Measurements from ENCODE around the gene GSDMA. TPM values are rescaled to one million over a fixed set of nuclear protein-coding genes. Genes with fewer than 3 reads are reported as not detected.

Gene GSDMA, protein sequence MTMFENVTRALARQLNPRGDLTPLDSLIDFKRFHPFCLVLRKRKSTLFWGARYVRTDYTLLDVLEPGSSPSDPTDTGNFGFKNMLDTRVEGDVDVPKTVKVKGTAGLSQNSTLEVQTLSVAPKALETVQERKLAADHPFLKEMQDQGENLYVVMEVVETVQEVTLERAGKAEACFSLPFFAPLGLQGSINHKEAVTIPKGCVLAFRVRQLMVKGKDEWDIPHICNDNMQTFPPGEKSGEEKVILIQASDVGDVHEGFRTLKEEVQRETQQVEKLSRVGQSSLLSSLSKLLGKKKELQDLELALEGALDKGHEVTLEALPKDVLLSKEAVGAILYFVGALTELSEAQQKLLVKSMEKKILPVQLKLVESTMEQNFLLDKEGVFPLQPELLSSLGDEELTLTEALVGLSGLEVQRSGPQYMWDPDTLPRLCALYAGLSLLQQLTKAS
- 0.22 TPM for total RNA-seq
- under 1 TPM in 7 of 8 donors, not detected in 1; 0.09 to 0.24 (median 0.16) TPM for polyA plus RNA-seq (ENCODE audit: insufficient read depth in 1 of 8, insufficient read length in 8 of 8, low replicate concordance in 1 of 8)
- long read RNA-seq, donor 1, result 0 reads
- long read RNA-seq, donor 2, result 0 reads
- long read RNA-seq, donor 3, result 0 reads
- long read RNA-seq, donor 4, result 0 reads
- long read RNA-seq, donor 5, result 0 reads
- long read RNA-seq, donor 6, result 0 reads
- long read RNA-seq, donor 7, result 0 reads
- long read RNA-seq, donor 8, result 0 reads
- long read RNA-seq, donor 9, result 0 reads
- long read RNA-seq, donor 10, result 0 reads
- long read RNA-seq, donor 11, result 0 reads

DNA sequence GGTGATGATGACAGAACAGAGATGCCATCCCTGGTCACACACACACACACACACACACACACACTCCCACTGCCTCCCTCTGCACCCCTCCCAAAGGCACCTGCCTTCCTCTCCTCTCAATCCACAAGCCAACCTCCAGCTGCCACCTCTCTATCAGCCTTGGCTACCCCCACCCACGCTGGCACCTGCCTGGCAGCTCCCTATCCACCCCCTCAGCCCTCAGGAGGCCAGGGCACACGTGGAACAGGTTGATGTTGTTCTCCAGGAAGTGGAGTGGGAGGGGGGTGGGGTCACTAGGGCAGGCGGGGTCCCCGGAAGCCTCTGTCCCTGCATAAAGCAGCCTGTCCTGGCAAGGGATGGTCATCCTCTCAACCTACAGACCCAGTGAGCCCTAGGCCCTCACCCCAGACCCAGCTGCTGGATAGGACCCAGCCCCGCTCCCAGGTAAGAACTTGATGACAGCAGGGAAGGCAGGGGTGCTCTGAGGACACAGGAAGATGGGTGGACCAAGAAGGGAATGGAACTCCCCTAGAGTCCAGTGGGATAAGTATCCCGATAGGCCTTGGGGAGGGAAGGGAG is at the start of gene GSDMA:
TSS of gene GSDMA (plus strand) at position 363 of the 579 bp plus-strand sequence. CDS start 2,684 bp downstream, outside the sequence.
- 76% methylated on average over 2 of the region's 6 CpGs for WGBS (ENCODE audit: insufficient coverage)
- Histone ChIP-seq H3K36me3 (ENCODE audit: control insufficient read depth, insufficient read depth, low read length) (no peaks in the 10 kb centered on the region), H3K4me1 (ENCODE audit: control insufficient read depth, insufficient read depth, low read length) (peaks cover 3% of the 10 kb centered on the region), H3K4me3 (ENCODE audit: low read length) (no peak within 1 kb of the TSS), H3K27me3 (ENCODE audit: control insufficient read depth, insufficient read depth, low read length) (peaks cover 11% of the 10 kb centered on the region), H3K27ac (ENCODE audit: low read length) (no peak within 1 kb of the TSS), H3K9me3 (replicated peaks; ENCODE audit: control insufficient read depth, low read depth, low read length) (no peaks in the 10 kb centered on the region)
- DNase-seq, result no peak

DNA sequence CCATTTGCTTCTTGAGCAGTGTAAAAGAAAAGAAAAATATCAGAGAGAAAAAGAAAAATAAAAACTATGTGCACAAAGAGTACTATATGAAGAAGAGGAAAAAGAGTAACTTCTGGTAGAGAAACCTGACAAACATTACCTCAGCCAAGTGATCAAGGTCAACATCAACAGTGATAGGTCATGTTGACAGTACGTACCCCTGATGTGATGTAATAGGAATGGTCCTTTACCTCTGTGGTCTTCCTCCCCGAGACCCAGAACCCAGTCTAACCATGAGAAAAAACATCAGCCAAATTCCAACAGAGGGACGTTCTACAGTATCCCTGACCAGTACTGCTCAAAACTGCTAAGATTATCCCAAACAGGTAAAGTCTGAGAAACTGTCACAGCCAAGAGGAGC is 48.8 kb upstream of the GSDMA start:
- WGBS (ENCODE audit: insufficient coverage), result 40% methylated on average over 1 of the region's 3 CpGs
- DNase-seq, result no peak
- Histone ChIP-seq H3K27me3 (ENCODE audit: control insufficient read depth, insufficient read depth, low read length) (no peaks in the 10 kb centered on the region), H3K36me3 (ENCODE audit: control insufficient read depth, insufficient read depth, low read length) (peaks cover 17% of the 10 kb centered on the region), H3K4me1 (ENCODE audit: control insufficient read depth, insufficient read depth, low read length) (no peaks in the 10 kb centered on the region), H3K27ac (ENCODE audit: low read length) (no peak overlapping the region), H3K9me3 (replicated peaks; ENCODE audit: control insufficient read depth, low read depth, low read length) (no peaks in the 10 kb centered on the region), H3K4me3 (ENCODE audit: low read length) (no peak overlapping the region)

DNA sequence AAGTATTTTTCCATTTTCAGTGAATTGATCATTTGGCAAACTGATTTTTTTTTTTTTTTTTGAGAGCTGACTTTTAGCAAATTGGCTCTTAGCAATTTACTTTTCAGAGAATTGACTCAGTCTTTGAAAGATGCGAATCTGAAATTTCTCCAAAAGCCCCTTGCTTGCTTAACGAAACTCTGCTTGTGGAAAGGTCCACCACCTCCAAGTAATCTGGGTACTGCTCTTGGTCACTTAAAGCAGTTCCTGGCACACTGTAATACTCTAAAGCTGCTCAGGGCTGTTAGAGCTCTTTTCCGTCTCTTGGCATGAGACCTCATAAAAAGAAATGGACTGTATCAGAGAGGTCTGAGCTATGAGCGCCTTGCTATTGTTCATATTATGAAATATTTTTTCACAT is 47.2 kb upstream of the GSDMA start:
- Histone ChIP-seq H3K4me3 (ENCODE audit: low read length) (no peak overlapping the region), H3K4me1 (ENCODE audit: control insufficient read depth, insufficient read depth, low read length) (no peaks in the 10 kb centered on the region), H3K9me3 (replicated peaks; ENCODE audit: control insufficient read depth, low read depth, low read length) (no peaks in the 10 kb centered on the region), H3K27ac (ENCODE audit: low read length) (no peak overlapping the region), H3K27me3 (ENCODE audit: control insufficient read depth, insufficient read depth, low read length) (no peaks in the 10 kb centered on the region), H3K36me3 (ENCODE audit: control insufficient read depth, insufficient read depth, low read length) (peaks cover 24% of the 10 kb centered on the region)
- DNase-seq, result no peak
- 86% methylated on average over 2 of the region's 4 CpGs for WGBS (ENCODE audit: insufficient coverage)

DNA sequence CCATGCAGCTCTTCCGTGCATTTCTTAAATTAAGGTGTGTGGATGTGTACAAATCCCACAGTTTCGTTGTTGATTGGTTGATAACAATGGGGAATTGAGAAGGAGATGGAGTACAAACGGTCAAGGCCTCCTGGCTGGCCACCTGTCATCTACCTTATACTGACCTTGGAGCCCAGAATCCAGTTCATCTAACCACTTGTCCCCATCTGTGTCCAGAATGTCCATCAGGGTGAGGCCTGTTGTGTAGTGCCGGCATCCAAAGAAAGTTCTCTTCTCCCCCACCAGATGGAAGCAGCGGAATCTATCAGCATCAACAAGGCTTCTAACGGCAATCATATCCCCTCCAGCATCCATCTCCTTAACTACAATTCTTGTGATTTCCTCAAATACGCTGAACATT is 45.9 kb upstream of the GSDMA start:
- no peak for DNase-seq
- WGBS (ENCODE audit: insufficient coverage), result 95% methylated on average over 2 of the region's 7 CpGs

DNA sequence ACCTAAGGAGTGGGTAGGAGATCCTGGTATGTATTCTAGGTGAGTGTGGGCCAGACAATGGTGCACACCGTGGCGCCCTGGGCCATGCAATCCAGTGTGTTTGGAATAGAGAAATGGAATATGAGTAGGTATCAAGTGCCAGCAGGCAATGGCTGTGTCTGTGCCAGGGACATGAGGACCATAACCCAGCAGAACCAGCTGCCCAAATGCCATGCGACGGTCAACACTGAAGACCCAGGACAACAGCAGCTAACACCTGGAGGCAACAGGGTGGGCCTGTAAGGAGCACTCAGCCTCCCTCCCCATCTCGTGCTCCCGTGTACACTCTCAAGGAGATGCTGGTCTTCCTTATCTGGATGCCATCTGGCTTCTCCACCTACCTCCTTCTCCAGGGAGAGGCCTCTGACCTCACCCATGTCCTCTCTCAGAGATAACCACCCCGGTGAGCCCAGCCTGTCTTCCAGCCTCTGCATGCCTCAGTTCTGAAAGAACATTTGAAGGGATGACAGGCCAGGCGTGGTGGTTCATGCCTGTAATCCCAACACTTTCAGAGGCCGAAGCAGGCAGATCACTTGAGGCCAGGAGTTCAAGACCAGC is 43.6 kb upstream of the GSDMA start:
- H3K4me3 ChIP-seq (ENCODE audit: low read length), result no peak overlapping the region
- DNase-seq, result no peak
- no peaks in the 10 kb centered on the region for H3K27me3 ChIP-seq (ENCODE audit: control insufficient read depth, insufficient read depth, low read length)
- H3K9me3 ChIP-seq (replicated peaks; ENCODE audit: control insufficient read depth, low read depth, low read length), result no peaks in the 10 kb centered on the region
- WGBS (ENCODE audit: insufficient coverage), result 98% methylated on average over 8 of the region's 9 CpGs
- H3K27ac ChIP-seq (ENCODE audit: low read length), result no peak overlapping the region
- H3K4me1 ChIP-seq (ENCODE audit: control insufficient read depth, insufficient read depth, low read length), result no peaks in the 10 kb centered on the region
- H3K36me3 ChIP-seq (ENCODE audit: control insufficient read depth, insufficient read depth, low read length), result peaks cover 51% of the 10 kb centered on the region

More for the DNA sequence above, 45.9 kb upstream of the GSDMA start:
- peaks cover 31% of the 10 kb centered on the region for H3K36me3 ChIP-seq (ENCODE audit: control insufficient read depth, insufficient read depth, low read length)
- no peaks in the 10 kb centered on the region for H3K9me3 ChIP-seq (replicated peaks; ENCODE audit: control insufficient read depth, low read depth, low read length)
- no peak overlapping the region for H3K27ac ChIP-seq (ENCODE audit: low read length)
- H3K27me3 ChIP-seq (ENCODE audit: control insufficient read depth, insufficient read depth, low read length), result no peaks in the 10 kb centered on the region
- H3K4me1 ChIP-seq (ENCODE audit: control insufficient read depth, insufficient read depth, low read length), result no peaks in the 10 kb centered on the region
- no peak overlapping the region for H3K4me3 ChIP-seq (ENCODE audit: low read length)

DNA sequence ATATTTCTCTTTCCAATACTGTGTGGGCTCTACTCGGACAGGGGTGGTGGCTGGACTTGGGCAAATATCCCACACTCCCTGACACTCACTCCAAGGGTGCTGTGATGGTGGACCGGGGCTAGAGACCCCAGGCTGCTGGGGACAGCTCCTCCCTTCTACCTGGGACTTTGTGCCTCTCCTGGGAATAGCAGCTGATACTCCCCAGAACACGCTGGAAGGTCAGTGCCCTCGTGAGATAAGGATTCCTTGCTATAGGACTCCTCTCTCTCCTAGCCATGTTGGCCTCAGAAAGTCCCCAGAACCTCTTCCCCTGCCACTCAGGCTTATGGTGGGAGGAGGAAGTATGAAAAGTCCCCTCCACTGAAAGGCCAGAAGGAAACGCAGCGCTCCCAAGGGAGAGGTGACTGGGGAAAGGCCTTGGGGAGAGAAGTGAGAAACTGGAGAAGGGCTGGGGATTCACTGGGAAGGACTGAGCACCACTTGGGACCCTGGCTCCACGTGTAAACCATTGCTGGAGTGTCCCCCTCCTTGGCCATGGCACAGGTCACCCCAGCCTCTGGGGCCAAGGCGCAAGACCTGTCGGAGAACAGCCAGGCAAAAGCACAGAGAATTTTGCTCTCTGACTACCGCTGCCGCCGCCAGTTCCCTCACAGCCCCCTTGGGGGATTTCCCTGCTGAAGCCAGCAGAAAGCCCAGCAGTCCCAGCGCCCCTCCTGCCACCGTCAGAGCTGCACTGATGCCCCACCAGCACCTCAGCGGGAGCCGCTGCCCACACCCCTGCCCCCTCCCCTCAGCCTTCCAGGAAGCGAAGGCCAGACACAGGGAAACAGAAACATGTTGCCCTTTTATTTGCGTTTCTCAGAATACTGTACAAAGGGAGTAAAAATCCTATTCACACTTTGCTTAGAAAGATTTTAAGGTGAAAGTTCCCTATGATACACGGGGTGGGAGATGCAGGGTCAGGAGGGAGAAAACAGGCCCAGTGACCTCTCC is 42.3 kb upstream of the GSDMA start:
- peaks cover 56% of the 10 kb centered on the region for H3K36me3 ChIP-seq (ENCODE audit: control insufficient read depth, insufficient read depth, low read length)
- H3K4me1 ChIP-seq (ENCODE audit: control insufficient read depth, insufficient read depth, low read length), result peaks cover 6% of the 10 kb centered on the region
- 78% methylated on average over 11 of the region's 19 CpGs for WGBS (ENCODE audit: insufficient coverage)
- H3K9me3 ChIP-seq (replicated peaks; ENCODE audit: control insufficient read depth, low read depth, low read length), result no peaks in the 10 kb centered on the region
- DNase-seq, result no peak
- H3K4me3 ChIP-seq (ENCODE audit: low read length), result no peak overlapping the region
- H3K27me3 ChIP-seq (ENCODE audit: control insufficient read depth, insufficient read depth, low read length), result no peaks in the 10 kb centered on the region
- no peak overlapping the region for H3K27ac ChIP-seq (ENCODE audit: low read length)

DNA sequence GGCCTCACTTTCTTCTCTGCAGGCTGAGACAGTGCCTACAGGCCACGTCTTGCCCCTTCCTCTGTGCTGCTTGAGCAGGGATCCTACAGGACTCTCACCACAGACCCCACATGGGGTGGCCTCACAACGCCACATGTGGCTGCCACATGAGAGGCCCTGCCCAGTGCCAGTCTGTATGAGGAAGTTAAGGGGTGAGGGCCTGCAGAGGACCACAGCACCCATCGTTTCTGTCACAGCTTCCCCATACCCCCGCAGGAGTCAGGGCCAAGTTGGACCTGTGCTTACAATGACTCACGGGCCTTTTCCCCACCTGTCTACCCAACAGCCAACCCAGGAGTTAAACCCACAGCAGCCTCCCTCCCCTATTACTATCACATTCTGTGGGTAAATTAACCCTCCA is 41.5 kb upstream of the GSDMA start:
- Histone ChIP-seq H3K4me1 (ENCODE audit: control insufficient read depth, insufficient read depth, low read length) (peaks cover 14% of the 10 kb centered on the region), H3K27me3 (ENCODE audit: control insufficient read depth, insufficient read depth, low read length) (no peaks in the 10 kb centered on the region), H3K4me3 (ENCODE audit: low read length) (no peak overlapping the region), H3K36me3 (ENCODE audit: control insufficient read depth, insufficient read depth, low read length) (peaks cover 56% of the 10 kb centered on the region), H3K27ac (ENCODE audit: low read length) (no peak overlapping the region), H3K9me3 (replicated peaks; ENCODE audit: control insufficient read depth, low read depth, low read length) (no peaks in the 10 kb centered on the region)
- 81% methylated on average over 4 of the region's 5 CpGs for WGBS (ENCODE audit: insufficient coverage)
- no peak for DNase-seq

DNA sequence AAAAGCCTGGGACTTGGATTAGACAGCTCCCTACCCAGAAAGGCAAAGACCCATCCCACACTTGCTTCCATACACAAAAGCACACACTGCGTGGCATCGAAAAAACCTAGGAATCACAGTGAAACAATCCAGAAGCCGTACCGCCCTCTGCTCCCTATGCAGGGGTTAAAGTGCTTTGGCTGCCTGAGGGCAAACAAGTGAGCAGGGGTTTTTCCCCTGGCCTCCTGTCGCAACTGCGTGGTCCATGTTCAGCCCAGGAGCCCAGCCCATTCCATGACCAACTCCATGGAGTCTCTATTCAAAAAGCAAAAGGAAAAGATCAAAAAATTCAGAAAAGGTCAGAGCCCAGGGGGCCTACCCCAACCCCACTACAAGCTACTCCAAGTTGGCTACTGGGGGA is 40.8 kb upstream of the GSDMA start:
- no peak overlapping the region for H3K4me3 ChIP-seq (ENCODE audit: low read length)
- 89% methylated on average over 4 of the region's 6 CpGs for WGBS (ENCODE audit: insufficient coverage)
- H3K27ac ChIP-seq (ENCODE audit: low read length), result no peak overlapping the region
- no peak for DNase-seq
- H3K27me3 ChIP-seq (ENCODE audit: control insufficient read depth, insufficient read depth, low read length), result no peaks in the 10 kb centered on the region
- peaks cover 56% of the 10 kb centered on the region for H3K36me3 ChIP-seq (ENCODE audit: control insufficient read depth, insufficient read depth, low read length)
- no peaks in the 10 kb centered on the region for H3K9me3 ChIP-seq (replicated peaks; ENCODE audit: control insufficient read depth, low read depth, low read length)
- H3K4me1 ChIP-seq (ENCODE audit: control insufficient read depth, insufficient read depth, low read length), result peaks cover 21% of the 10 kb centered on the region

DNA sequence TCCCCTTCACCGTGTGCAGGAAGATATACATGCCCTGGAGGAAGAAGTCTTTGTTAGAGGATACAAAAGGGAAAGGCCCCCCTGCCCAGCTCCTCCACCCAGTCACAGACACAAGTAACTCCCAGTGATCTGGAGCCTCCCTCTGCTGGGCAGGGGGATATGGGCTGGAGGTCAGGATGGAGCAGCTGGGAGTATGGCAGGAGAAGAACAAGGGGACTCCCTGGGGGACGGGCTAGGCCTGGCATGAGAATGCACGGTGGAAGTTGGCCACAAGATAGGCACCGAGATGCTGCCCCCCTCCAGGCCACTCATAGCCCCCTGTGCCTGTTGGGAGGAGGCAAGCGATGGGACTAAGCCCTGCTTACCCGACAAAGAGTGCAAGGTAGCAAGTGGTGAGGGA is 39.6 kb upstream of the GSDMA start:
- no peak overlapping the region for H3K4me3 ChIP-seq (ENCODE audit: low read length)
- WGBS (ENCODE audit: insufficient coverage), result 84% methylated on average over 2 of the region's 6 CpGs
- no peaks in the 10 kb centered on the region for H3K27me3 ChIP-seq (ENCODE audit: control insufficient read depth, insufficient read depth, low read length)
- H3K36me3 ChIP-seq (ENCODE audit: control insufficient read depth, insufficient read depth, low read length), result peaks cover 56% of the 10 kb centered on the region
- peaks cover 26% of the 10 kb centered on the region for H3K4me1 ChIP-seq (ENCODE audit: control insufficient read depth, insufficient read depth, low read length)
- no peaks in the 10 kb centered on the region for H3K9me3 ChIP-seq (replicated peaks; ENCODE audit: control insufficient read depth, low read depth, low read length)
- DNase-seq, result no peak
- no peak overlapping the region for H3K27ac ChIP-seq (ENCODE audit: low read length)
